ENCODE measurements around the gene YBX3. TPM values are rescaled to one million over a fixed set of nuclear protein-coding genes. Genes with fewer than 3 reads are reported as not detected.

The YBX3 gene
- polyA plus RNA-seq, 1 donor (not counting 4 experiments of a cell fraction or from before 2014, with no cell fraction given) = 170 TPM

DNA sequence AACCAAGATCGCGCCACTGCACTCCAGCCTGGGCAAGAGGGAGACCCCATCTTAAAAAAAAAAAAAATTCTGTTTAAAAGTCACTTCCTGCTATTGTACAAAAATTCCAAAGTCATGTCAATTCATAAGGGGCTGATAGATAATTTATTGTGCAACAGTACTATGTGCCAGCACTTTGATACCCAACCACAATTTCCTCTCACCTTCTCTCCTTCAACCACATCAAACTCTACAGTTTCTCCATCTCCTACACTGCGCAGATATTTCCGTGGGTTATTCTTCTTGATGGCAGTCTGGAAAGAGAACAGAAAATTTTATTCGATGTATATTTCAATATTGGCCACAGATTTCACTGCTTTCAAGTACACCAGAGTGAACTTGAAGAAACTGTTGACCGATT, 7.6 kb downstream of the YBX3 start:
- Histone ChIP-seq H3K9me3 (ENCODE audit: control insufficient read depth, low read depth, low read length) (no peaks in the 10 kb centered on the region), H3K36me3 (ENCODE audit: control insufficient read depth in 2 of 2, extremely low read depth in 1 of 2, insufficient read depth in 2 of 2, low read length in 2 of 2) (peaks cover 14 to 42% of the 10 kb centered on the region in 2 experiments), H3K9me1 (ENCODE audit: control insufficient read depth, extremely low read depth, insufficient read depth, low read length) (no peaks in the 10 kb centered on the region), H4K20me1 (ENCODE audit: control insufficient read depth, extremely low read depth, insufficient read depth, low read length) (no peaks in the 10 kb centered on the region), H3K79me2 (ENCODE audit: control insufficient read depth, insufficient read depth, low read length) (peaks cover 74% of the 10 kb centered on the region), H3K4me1 (ENCODE audit: control insufficient read depth, extremely low read depth, insufficient read depth, low read length) (peaks cover 47% of the 10 kb centered on the region), H3K4me3 (ENCODE audit: control insufficient read depth in 2 of 3, extremely low read depth in 1 of 3, insufficient read depth in 2 of 3, low read depth in 1 of 3, low read length in 3 of 3) (no peak overlapping the region), H3K27me3 (ENCODE audit: control insufficient read depth, extremely low read depth, insufficient read depth, low read length) (no peaks in the 10 kb centered on the region), H3K27ac (ENCODE audit: control insufficient read depth, insufficient read depth, low read length) (peak overlapping the region; percentile 99), H2AFZ (ENCODE audit: control insufficient read depth, low read length) (no peak overlapping the region), H3K4me2 (ENCODE audit: control insufficient read depth, extremely low read depth, insufficient read depth, low read depth, low read length) (no peak overlapping the region), H3K9ac (ENCODE audit: control insufficient read depth, extremely low read depth, insufficient read depth, low read length) (no peak overlapping the region)
- no peak for TF ChIP-seq EZH2 (IDR thresholded peaks at IDR 0.05; ENCODE audit: low read length)
- TF ChIP-seq, protein P1, sequence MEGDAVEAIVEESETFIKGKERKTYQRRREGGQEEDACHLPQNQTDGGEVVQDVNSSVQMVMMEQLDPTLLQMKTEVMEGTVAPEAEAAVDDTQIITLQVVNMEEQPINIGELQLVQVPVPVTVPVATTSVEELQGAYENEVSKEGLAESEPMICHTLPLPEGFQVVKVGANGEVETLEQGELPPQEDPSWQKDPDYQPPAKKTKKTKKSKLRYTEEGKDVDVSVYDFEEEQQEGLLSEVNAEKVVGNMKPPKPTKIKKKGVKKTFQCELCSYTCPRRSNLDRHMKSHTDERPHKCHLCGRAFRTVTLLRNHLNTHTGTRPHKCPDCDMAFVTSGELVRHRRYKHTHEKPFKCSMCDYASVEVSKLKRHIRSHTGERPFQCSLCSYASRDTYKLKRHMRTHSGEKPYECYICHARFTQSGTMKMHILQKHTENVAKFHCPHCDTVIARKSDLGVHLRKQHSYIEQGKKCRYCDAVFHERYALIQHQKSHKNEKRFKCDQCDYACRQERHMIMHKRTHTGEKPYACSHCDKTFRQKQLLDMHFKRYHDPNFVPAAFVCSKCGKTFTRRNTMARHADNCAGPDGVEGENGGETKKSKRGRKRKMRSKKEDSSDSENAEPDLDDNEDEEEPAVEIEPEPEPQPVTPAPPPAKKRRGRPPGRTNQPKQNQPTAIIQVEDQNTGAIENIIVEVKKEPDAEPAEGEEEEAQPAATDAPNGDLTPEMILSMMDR (optimal IDR thresholded peaks at IDR 0.05 in 1 of 3, IDR thresholded peaks at IDR 0.05 in 1 of 3, conservative IDR thresholded peaks at IDR 0.05 in 1 of 3; ENCODE audit: extremely low read depth in 1 of 3, insufficient read depth in 2 of 3, low read length in 3 of 3) = no peak
- dilution Hi-C loops (cut with MboI; ENCODE audit: extremely low pct_ligation_motif_present, low sequenced_read_pairs) = no loop called here
- DNase-seq (ENCODE audit: low read depth, low spot score) (no peak), FAIRE-seq (no peak)

DNA sequence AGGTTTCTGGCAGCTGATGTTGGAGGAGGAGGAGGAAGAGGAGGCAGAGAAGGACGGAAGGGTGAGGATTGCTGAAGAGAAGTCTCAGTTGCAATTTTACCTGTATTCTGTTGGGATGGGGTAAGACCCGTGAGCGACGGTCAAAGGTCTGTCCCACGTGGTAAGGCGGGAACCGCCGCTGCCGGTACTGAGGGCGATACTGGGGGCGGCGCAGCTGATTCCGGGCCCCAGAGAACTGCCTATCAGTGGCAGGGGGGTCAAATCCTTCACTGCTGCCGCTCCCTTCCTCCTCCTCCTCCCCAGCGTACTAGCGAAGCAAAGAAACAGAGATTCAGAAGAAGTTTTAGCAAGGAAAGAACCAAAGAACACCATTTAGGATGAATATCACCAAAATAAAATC, 13.3 kb downstream of the YBX3 start:
- H3K36me3 ChIP-seq (ENCODE audit: control insufficient read depth in 2 of 2, extremely low read depth in 1 of 2, insufficient read depth in 2 of 2, low read length in 2 of 2) = peaks cover 41 to 66% of the 10 kb centered on the region in 2 experiments

More for the DNA sequence above, 13.3 kb downstream of the YBX3 start:
- dilution Hi-C loops (cut with MboI; ENCODE audit: extremely low pct_ligation_motif_present, low sequenced_read_pairs) = no loop called here
- H3K4me1 ChIP-seq (ENCODE audit: control insufficient read depth, extremely low read depth, insufficient read depth, low read length) = no peaks in the 10 kb centered on the region
- H3K4me2 ChIP-seq (ENCODE audit: control insufficient read depth, extremely low read depth, insufficient read depth, low read depth, low read length) = no peak overlapping the region
- H3K9ac ChIP-seq (ENCODE audit: control insufficient read depth, extremely low read depth, insufficient read depth, low read length) = no peak overlapping the region
- H4K20me1 ChIP-seq (ENCODE audit: control insufficient read depth, extremely low read depth, insufficient read depth, low read length) = no peaks in the 10 kb centered on the region
- H3K9me1 ChIP-seq (ENCODE audit: control insufficient read depth, extremely low read depth, insufficient read depth, low read length) = no peaks in the 10 kb centered on the region
- H3K27ac ChIP-seq (ENCODE audit: control insufficient read depth, insufficient read depth, low read length) = no peak overlapping the region
- peaks cover 85% of the 10 kb centered on the region for H3K79me2 ChIP-seq (ENCODE audit: control insufficient read depth, insufficient read depth, low read length)
- no peak for TF ChIP-seq EZH2 (IDR thresholded peaks at IDR 0.05; ENCODE audit: low read length)
- TF ChIP-seq, protein P1 (optimal IDR thresholded peaks at IDR 0.05 in 1 of 3, IDR thresholded peaks at IDR 0.05 in 1 of 3, conservative IDR thresholded peaks at IDR 0.05 in 1 of 3; ENCODE audit: extremely low read depth in 1 of 3, insufficient read depth in 2 of 3, low read length in 3 of 3) = no peak
- no peak for DNase-seq (ENCODE audit: low read depth, low spot score)
- no peak for FAIRE-seq
- no peak overlapping the region for H3K4me3 ChIP-seq (ENCODE audit: control insufficient read depth in 2 of 3, extremely low read depth in 1 of 3, insufficient read depth in 2 of 3, low read depth in 1 of 3, low read length in 3 of 3)
- H3K9me3 ChIP-seq (ENCODE audit: control insufficient read depth, low read depth, low read length) = no peaks in the 10 kb centered on the region
- no peak overlapping the region for H2AFZ ChIP-seq (ENCODE audit: control insufficient read depth, low read length)
- H3K27me3 ChIP-seq (ENCODE audit: control insufficient read depth, extremely low read depth, insufficient read depth, low read length) = no peaks in the 10 kb centered on the region
